Inferior parietal cortex (tissue), 1 donor: ENCODE results near the gene CTIF.
"Not testable (repeated sequence)": the region's sequence is repeated elsewhere in the genome, so short reads cannot be mapped to it uniquely, and the experiment has no call there.

Source experiments
- DNase-seq: peaks from one replicate; pipeline ENCODE4 v3.0.0-alpha.2; 2016; ENCODE audit errors: extremely low spot score

CTIF gene

DNA sequence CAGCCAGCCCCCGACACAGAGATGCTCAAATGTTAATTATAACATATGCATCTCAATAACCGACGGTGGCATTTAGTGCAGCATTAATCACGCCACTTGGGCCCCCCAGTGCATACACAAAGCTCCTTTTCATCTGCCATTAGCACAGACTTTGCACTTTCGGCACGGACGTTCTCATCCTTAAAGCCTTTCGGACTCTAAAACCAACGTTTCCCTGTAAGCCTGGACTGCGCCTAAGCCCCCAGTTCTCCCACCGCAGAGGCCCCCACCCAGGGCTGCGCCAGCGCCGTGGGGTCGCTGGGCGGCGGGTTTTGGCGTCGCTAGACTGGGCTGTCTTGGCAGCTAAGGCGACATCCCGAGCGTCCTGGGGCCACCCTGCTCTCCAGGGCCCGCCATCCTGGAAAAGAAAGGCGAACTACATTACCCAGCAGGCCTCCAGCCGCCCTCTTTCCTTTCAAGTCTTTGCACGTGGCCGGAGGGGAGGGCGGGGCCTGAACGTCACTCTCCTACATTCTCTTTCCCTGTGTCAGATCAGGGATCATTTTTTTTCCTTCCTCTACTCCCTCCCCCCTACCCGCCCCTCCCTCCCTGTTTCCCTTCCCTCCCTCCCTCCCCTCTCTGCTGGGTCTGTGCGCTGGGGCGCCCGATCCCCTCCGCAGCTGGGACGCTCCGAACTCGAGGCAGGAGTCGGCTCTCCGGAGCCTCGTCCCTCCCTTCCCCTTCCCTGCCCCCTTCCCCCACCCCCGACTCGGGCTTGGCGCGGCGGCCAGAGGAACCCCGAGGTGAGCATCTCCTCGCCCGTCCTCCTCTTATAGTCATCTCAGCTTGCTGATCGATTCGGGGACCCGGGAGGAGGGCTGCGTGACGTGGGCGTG lies at the start of gene CTIF:
Gene CTIF, plus strand, starts transcription at position 501 of the 875 bp plus-strand sequence. CDS start 80,535 bp downstream, outside the sequence.
- peak; percentile 95 for DNase-seq

DNA sequence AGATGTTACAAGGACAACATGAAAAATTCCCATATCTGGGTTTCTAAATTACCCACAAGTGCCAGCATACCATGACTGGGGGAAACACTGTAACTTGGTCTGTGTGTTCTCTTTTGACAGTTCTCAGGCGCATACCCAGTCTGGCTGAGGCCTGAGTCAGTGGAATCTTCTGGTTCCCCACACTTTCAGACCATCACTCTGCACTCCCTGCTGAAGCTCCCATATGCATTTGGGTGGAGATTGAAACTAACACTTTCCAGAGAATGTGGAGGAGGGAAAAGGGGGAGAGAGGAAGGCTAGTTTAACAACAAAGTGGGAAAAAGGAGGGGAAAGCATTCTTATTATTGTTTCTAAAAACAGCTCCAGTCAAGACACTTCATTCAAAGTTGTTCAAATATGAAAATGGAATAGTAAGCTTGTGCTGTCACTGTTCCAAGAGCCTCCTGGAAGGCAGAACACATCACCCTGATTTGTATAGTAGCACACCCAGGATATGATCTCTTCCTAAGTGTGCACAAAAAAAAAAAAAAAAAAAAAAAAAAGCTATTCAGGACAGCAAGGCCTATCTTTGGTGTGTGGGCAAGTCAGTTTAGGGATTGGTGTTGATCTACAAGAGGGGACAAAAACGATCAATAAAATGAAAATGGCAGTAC lies 48.1 kb upstream of the CTIF start:
- no peak for DNase-seq

DNA sequence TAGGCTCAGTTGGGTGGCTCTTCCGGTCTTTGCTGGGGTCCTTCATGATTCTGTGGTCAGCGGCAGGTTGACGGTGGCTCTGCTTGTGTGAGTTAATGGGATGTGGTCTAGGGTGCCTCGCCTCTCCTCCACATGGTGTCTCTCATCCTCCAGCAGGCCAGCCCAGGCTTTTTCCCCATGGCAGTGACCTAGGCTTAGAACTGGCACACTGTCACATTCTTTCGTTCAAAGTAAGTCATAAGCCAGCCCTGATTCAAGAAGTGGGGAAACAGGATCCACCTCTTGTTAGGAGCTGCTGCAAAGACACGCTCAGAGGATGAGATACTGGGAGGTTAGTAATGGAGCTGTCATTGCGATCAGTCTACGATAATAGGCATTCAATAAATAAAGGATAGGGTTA lies 46.0 kb upstream of the CTIF start:
- no peak for DNase-seq

DNA sequence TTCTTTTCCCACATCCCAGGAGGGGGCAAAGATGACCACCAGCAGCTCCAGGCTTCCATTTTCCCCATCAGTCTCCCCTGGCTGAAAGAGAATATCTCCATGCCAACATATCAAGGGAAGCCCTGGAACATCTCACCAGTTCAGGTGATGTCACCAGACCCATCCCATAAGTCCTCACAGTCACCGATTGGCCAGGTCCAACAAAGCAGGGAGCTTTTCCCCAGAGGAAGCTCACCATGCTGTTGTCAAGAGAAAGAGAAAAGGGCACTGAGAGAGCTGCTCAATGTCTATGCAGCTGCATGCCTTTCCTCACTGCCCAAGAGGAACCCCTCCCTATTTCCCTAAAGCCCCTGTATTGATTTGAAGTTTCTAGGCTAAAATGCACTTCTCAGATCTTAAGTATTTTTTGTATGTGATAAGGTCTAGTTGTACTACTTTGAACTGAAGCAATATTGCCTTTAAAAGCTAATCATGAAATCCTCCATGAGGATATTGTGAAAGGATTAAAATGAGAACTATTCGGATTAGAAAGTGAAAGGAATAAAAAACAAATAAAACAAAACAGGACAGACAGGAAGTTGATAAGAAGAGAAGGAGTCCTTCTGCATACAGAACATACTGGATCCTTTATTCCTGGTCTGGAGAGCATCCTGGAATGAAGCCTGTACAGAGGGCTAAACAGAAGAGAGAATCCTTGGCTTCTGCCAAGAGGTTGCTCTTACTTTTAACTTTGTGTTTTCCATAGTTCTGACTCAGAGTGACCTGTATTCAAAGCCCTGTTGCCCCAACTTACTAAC lies 45.2 kb upstream of the CTIF start:
- DNase-seq = no peak

DNA sequence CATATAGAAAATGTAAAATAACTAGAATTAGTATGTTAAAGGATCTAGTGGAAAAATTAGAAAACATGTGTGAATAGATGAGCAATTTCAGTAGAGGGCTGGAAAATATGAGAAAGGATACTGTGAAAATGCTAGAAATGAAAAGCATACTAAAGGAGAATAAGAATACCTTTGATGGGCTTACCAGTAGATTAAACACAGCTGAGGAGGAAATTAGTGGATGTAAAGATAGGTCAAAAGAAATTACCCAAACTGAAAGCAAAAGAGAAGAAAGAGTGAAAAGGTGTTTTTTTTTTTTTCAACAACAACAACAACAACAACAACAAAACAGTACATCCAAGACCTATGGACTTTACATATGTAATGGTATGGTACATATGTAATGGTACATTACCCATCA lies 41.0 kb upstream of the CTIF start:
- DNase-seq = no peak

DNA sequence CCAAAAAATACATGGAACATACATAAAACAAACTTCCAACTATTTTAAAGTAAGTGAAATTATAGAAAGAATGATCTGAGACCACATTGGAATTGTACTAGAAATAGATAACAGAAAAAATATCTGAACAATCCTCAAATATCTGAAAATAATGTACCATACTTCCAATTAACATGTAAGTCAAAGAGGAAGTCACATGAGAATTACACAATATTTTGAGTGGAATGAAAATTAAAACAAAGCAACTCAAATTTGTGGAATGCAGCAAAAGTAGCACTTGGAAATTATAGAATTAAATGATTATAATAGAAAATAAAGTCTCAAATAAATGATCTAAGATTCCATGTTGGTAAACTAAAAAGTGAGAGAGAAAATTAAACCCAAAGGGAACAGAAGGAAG lies 38.3 kb upstream of the CTIF start:
- no peak for DNase-seq

DNA sequence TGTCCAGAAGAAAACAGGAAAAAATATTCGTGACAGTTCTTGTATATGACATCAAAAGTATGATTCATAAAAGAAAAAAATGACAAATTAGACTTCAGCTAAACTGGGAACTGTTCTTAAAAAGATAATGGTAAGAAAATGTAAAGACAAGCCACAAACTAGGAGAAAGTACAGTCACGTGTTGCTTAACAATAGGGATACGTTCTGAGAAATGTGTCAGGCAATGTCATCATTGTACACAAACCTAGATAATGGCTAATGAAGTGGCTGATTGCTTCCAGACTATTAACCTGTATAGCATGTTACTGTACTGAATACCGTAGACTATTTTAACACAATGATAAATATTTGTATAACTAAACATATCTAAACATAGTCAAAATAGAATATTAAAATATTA lies 35.9 kb upstream of the CTIF start:
- no peak for DNase-seq

DNA sequence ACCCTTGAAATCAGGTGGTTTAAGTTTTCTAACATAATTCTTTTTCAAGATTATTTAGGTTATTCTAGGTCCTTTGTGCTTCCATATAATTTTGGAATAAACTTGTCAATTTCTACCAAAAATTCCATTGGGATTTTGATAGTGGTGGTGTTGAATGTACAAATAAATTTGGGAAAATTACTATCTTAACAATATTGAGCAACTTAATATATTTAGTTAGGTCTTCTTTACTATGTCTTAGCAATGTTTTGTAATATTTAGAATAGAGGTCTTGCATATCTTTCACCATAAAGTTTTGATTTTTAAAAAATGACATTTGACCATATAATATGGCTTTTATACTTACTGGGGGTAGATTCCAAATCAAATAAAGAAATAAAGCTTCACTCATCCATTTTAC lies 34.0 kb upstream of the CTIF start:
- DNase-seq = no peak

DNA sequence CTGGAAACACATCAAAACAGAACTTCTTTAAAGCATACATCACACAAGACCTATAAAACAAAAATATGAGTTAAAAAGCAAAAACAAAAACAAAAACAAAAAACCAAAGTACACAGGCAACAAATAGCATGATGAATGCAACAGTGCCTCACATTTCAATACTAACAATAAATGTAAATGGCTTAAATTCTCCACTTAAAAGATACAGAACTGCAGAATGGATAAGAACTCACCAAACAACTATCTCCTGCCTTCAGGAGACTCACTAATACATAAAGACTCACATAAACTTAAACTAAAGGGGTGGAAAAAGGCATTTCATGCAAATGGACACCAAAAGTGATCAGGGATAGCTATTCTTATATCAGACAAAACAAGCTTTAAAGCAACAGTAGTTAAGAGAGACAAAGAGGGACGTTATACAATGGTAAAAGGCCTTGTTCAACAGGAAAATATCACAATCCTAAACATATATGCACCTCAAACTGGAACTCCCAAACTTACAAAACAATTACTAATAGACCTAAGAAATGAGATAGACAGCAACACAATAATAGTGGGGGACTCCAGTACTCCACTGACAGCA lies 31.8 kb upstream of the CTIF start:
- not testable (repeated sequence) for DNase-seq

DNA sequence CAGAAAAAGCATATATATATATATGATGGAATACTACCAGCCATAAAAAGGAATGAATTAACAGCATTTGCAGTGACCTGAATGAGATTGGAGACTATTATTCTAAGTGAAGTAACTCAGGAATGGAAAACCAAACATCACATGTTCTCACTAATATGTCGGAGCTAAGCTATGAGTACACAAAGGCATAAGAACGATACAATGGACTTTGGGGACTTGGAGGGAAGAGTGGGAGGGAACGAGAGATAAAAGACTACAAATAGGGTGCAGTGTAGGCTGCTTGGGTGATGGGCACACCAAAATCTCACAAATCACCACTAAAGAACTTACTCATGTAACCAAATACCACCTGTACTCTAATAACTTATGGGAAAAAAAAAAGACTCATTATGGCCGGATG lies 26.3 kb upstream of the CTIF start:
- not testable (repeated sequence) for DNase-seq

DNA sequence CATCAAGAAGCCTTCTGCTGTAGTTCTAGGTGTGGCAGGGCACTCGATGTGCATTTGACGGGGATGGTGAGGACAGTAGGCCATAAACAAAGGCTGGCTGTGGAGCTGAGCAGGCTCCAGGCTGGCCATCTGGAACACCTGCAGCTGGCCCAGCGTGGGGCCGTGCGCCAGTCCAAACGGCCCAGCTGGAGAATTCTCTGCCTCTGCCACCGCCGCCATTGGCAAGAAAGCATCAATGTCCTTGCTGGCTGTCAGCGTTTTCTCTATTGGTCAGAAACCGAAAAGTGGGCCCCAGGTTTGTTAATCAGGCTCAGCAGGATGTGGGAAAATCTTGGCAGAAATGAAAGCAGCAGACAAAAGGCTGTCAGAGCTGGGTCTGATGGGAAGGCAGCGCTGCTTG lies 24.0 kb upstream of the CTIF start:
- DNase-seq = peak; percentile 65

DNA sequence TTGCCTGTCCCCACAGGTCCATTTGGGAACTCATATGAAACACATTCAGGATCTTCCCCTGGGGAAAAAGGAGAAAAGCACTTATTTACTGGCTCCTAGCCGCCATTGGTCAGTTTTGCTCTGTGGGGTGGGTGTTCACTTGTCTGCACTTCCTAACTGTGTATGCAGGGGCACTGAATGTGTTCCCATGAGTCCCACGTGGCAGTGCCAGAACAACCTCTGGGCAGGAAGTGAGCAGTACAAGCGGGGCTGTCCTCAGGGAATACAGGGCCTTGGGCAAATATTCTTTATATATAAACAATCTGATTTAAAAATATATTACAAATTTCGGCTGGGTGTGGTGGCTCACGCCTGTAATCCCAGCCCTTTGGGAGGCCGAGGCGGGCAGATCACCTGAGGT lies 21.8 kb upstream of the CTIF start:
- DNase-seq = no peak

DNA sequence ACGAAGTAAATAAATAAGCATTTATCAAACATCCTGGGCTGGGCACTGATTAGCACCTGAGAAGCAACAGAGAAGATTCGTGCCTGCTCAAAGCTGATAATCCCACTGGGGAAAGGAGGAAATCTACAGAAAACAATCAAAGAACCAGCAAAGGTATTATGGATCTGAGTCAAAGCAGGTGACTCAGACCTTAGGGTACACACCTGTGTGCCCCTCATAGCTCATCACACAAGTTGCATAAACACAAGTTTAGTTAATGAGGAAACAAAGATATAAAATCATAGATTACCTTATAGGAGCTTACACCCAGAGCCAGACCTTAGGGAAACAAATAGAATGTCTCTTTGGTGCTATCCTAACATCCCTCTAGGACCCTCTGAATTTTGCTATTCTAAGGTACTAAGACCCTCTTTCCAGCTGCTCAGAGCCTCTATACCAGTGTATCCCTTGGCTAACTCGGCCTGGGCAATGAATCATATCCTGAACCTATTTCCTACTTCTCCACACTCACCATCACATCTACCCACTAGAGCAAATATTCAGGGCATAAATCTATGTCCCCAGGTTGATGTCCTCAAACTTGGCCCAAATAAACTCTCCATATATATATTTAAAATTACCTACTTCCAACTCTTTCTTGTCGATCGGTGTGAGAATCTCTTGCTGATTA lies 19.3 kb upstream of the CTIF start:
- no peak for DNase-seq

DNA sequence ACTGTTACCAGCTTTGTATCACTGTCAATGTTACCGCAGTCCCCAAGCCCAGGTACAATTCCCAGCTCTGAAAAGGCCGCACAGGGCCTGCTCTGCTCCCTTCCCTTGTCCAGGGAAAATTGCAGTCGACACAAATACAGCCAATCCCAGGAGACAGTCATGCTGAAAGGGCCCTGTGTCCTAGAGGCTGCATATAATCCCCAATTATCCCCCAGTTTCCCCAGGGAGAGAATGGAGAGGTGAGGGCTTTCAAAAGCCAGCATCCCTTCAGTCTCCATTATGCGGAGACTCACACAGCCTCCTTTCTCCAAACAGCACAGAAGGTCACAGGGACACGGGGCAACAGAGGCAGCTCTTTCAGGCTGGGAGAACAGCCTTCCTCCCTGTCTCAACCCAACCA lies 17.1 kb upstream of the CTIF start:
- DNase-seq = no peak

DNA sequence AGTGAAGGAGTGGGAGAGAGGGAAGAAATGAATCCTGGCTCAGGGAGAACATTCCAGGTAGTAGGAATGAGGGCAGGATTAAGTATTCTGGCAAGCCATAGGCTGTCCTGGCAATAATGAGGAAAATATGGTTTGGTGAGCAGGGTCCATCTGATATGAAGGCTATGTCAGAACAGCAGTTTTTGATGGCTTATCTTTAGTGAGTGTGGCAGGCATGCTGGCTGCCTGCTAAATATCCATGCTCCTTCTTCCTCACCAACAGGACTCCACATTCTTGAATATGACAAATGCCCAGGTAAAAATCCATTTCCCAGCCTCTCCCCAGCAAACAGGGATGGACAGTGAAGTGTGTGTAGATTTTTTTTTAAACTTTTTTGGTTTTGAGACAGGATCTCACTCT lies 13.2 kb upstream of the CTIF start:
- no peak for DNase-seq

DNA sequence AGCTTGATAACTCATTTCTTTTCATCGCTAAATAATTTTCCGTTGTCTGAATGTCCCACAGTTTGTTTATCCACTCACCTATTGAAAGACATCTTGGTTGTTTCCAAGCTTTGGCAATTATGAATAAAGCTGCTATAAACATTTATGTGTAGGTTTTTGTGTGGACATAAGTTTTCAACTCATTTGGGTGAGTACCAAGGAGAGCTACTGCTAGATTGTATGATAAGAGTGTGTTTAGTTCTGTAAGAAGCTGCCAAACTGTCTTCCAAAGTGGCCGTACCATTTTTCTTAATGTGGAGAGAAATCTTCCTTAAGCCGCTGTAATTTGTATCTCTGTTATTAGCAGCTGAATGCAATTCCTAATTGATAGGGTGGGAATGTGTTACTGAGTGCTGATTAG lies 11.4 kb upstream of the CTIF start:
- no peak for DNase-seq

DNA sequence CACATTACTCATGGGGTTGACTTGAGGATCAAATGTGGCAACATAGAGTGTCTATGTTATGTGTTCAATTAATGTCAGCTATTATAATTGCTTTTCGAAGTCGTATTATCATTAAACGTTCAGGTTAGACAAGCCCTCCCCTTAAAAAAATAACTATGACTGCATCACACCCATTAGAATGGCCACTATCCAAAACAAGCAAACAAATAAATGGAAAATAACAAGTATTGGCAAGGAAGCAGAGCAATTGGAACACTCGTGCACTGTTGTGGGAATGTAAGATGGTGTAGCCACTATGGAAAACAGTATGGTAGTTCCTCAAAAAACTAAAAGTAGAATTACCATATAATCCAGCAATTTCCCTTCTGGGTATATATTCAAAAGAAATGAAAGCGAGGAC lies 10.0 kb upstream of the CTIF start:
- DNase-seq = no peak

DNA sequence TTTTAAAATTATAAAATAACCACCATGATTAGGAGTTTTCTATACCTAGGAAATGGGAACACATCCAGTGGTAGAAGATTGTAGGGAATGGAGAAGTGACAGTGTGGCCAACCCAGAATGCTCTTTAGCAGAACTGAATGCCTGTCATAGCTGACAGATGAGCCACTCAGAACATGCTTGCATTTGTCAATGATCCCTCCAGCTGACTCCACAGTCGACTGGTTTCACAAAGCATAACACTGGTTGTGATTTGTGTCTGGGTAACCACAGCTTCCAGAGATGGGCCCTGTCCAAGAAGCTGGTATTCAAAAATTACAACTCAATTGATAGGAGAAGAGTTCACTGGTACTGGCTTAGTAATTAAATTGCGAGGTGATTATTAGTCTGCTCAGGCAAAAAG lies 9.0 kb upstream of the CTIF start:
- DNase-seq = no peak

DNA sequence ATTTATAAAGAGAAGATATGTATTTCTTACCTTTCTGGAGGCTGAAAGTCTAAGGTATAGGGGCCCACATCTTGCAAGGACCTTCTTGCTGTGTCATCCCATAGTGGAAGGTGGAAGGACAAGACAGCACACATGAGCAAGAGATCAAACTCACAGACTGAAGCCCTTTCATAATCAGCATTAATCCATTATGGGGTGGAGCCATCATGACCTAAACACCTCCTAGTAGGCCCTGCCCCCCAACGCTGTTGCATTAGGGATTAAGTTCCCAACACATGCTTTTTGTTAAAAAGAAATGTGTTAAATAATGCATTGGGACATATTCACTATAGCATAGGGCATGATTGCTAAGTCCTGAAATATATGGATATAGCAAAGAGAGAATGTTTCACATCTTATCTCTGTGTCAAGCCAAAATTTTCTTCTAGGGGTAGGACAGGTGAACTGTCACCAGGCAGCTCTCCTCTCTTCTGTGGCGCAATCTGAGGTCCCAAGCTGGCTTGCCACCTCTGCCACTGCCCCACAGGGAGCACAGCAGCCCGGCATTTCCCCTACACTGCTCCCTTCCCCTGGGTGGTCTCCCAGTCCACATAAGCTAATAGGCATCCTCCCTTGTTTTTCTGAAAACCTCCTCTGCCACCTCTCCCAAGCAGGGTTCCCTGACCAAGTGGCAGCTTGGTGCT lies 8.3 kb upstream of the CTIF start:
- DNase-seq = no peak

DNA sequence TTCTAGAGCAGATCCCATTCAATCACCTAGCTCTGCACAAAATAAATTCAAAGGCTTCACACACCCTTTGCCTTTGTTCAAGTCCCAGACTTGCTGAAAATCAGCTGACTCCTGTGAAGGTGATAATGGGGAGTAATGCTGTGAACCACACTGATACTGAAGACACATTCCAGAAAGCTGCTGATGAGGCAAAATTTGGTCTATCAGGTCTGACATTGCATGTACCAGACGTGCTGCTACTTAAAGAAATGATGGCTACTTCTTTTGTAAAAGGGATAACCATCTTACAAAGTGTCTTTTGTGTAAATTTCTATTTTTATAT lies 7.8 kb upstream of the CTIF start:
- DNase-seq = no peak

DNA sequence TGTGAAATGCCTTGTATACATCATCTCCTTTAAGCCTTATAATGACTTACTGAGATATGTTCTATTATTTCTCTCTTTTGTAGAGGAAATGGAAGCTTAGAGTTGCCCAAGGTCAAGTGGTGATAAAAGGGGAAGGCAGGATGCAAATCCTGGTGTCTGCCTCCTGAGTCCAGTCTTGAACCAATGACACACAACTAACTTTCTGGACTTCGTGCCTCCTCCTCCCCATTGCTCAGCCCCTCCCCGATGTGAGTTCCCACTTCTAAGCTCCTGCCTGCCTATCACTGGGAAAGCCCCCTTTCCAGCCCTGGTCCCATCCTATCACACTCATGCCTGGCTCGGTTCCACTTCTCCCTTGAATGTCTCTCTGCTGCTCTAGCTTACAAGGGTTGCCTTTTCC lies 6.9 kb upstream of the CTIF start:
- no peak for DNase-seq
